HG03442 (cell line): ENCODE results near the gene MCHR2.

Source experiments
- ATAC-seq: cut with Tn5 transposase; IDR thresholded peaks from one replicate; pipeline ENCODE4 v1.9.1; 2021; ENCODE audit warnings: mild to moderate bottlenecking, moderate library complexity; ENCODE audit not compliant: unreplicated experiment

The MCHR2 gene

GRCh38 chr6:99905209-99906106 lies 88.6 kb downstream of the MCHR2 start:
- peak; percentile 93 for ATAC-seq

GRCh38 chr6:99901596-99902384 lies 92.2 kb downstream of the MCHR2 start:
- ATAC-seq, result no peak

GRCh38 chr6:99894815-99895214 lies 99.2 kb downstream of the MCHR2 start:
- ATAC-seq, result peak; percentile 71

GRCh38 chr6:99887066-99887465 lies 107.0 kb downstream of the MCHR2 start:
- no peak for ATAC-seq

GRCh38 chr6:99885051-99885450 lies 109.0 kb downstream of the MCHR2 start:
- ATAC-seq, result no peak

GRCh38 chr6:99882128-99882702 lies 111.8 kb downstream of the MCHR2 start:
- no peak for ATAC-seq

- no peak for ATAC-seq
Observed at GRCh38 chr6:99879431-99879830, 114.6 kb downstream of the MCHR2 start.

GRCh38 chr6:99875068-99875467 lies 119.0 kb downstream of the MCHR2 start:
- ATAC-seq, result no peak

GRCh38 chr6:99873084-99873483 lies 120.9 kb downstream of the MCHR2 start:
- ATAC-seq, result no peak

GRCh38 chr6:99871641-99872040 lies 122.4 kb downstream of the MCHR2 start:
- no peak for ATAC-seq
